IMR-90 (cell line): Measurements from ENCODE around the gene SLC17A4. TPM values are rescaled to one million over a fixed set of nuclear protein-coding genes. Genes with fewer than 3 reads are reported as not detected.

Experiments used
- ATAC-seq: fragments of 200-7000 bp; cut with Tn5 transposase; 2 replicates; pipeline ENCODE4 v1.9.1; 2020; ENCODE audit warnings: low read depth, mild to moderate bottlenecking, moderate library complexity
- BruUV-seq: library from RNA; stranded (reverse); fragments of 400-500 nt; replicated peaks from 2 replicates; lab custom pipeline; 2021; lab: Mats Ljungman, UMichigan
- CTCF ChIA-PET: fragments of 300-600 bp; formaldehyde crosslinking; extraction: SDS; loops from one replicate; lab custom pipeline; 2021; ENCODE audit warnings: antibody characterized with exemption; lab: Yijun Ruan, JAX
- POLR2A ChIA-PET: fragments of 300-600 bp; sonication (Branson Sonifier 250); formaldehyde crosslinking; loops from one replicate; lab custom pipeline; 2022; ENCODE audit warnings: antibody characterized with exemption; ENCODE audit not compliant: unreplicated experiment; lab: Charles Lee
- DNase-seq: peaks from one replicate; pipeline ENCODE4 v3.0.0; 2013
- H2AFZ ChIP-seq: replicated peaks from 2 replicates; pipeline ENCODE3; 2013; ENCODE audit warnings: low read length, mild to moderate bottlenecking; ENCODE audit not compliant: poor library complexity
- H2AK5ac ChIP-seq: 2 replicates; pipeline ENCODE4 v1.6.1; 2013; ENCODE audit warnings: low read depth, low read length, inconsistent platforms
- H2AK9ac ChIP-seq: replicated peaks from 2 replicates; pipeline ENCODE3; 2013; ENCODE audit warnings: mild to moderate bottlenecking, low read depth, low read length, moderate library complexity; ENCODE audit not compliant: poor library complexity
- H2BK120ac ChIP-seq: 2 replicates; pipeline ENCODE4 v1.6.1; 2013; ENCODE audit warnings: low read depth, low read length, inconsistent platforms
- H2BK15ac ChIP-seq: 3 replicates; pipeline ENCODE4 v1.6.1; 2013; ENCODE audit warnings: low read depth, low read length, inconsistent platforms
- H2BK20ac ChIP-seq: 2 replicates; pipeline ENCODE4 v1.6.1; 2013; ENCODE audit warnings: low read depth, mild to moderate bottlenecking, inconsistent platforms, low read length, moderate library complexity
- H2BK5ac ChIP-seq: 2 replicates; pipeline ENCODE4 v1.6.1; 2013; ENCODE audit warnings: mild to moderate bottlenecking, low read depth, low read length, inconsistent platforms; ENCODE audit not compliant: poor library complexity, severe bottlenecking
- H3K14ac ChIP-seq: replicated peaks from 2 replicates; pipeline ENCODE4 v1.6.1; 2013; ENCODE audit warnings: low read depth, low read length, inconsistent platforms
- H3K18ac ChIP-seq: 2 replicates; pipeline ENCODE4 v1.6.1; 2013; ENCODE audit warnings: low read depth, low read length, control low read depth
- H3K23ac ChIP-seq: 2 replicates; pipeline ENCODE4 v1.6.1; 2013; ENCODE audit warnings: low read depth, low read length, inconsistent platforms
- H3K27ac ChIP-seq: 2 replicates; pipeline ENCODE4 v1.5.1; 2013; ENCODE audit warnings: mild to moderate bottlenecking, control low read depth, low read length; ENCODE audit not compliant: insufficient read depth
- H3K27me3 ChIP-seq: 2 replicates; pipeline ENCODE4 v1.6.1; 2013; ENCODE audit warnings: low read length; ENCODE audit not compliant: control insufficient read depth, insufficient read depth
- H3K36me3 ChIP-seq: 2 replicates; pipeline ENCODE4 v1.6.1; 2013; ENCODE audit warnings: low read length, mixed read lengths; ENCODE audit not compliant: control insufficient read depth, insufficient read depth
- H3K4ac ChIP-seq: 2 replicates; pipeline ENCODE4 v1.6.1; 2013; ENCODE audit warnings: low read depth, low read length, inconsistent platforms
- H3K4me1 ChIP-seq: 2 replicates; pipeline ENCODE4 v1.6.1; 2013; ENCODE audit warnings: low read length, mixed read lengths; ENCODE audit not compliant: control insufficient read depth, insufficient read depth
- H3K4me2 ChIP-seq: 2 replicates; pipeline ENCODE4 v1.6.1; 2013; ENCODE audit warnings: low read depth, mild to moderate bottlenecking, control low read depth, low read length, moderate library complexity
- H3K4me3 ChIP-seq: 2 replicates; pipeline ENCODE4 v1.5.1; 2013; ENCODE audit warnings: low read depth, mild to moderate bottlenecking, control low read depth, low read length, moderate library complexity; ENCODE audit not compliant: insufficient read depth
- H3K56ac ChIP-seq: 2 replicates; pipeline ENCODE4 v1.6.1; 2013; ENCODE audit warnings: low read length, inconsistent platforms; ENCODE audit not compliant: insufficient read depth; ENCODE audit errors: extremely low read depth
- H3K79me1 ChIP-seq, 2 experiments: 2 replicates each; pipeline ENCODE4 v1.6.1; 2013; ENCODE audit warnings: low read length in 2 of 2, inconsistent platforms in 1 of 2, low read depth in 1 of 2
- H3K9ac ChIP-seq: 2 replicates; pipeline ENCODE4 v1.6.1; 2013; ENCODE audit warnings: low read depth, low read length, control low read depth
- H3K9me1 ChIP-seq: 2 replicates; pipeline ENCODE4 v1.6.1; 2013; ENCODE audit warnings: low read length, inconsistent platforms; ENCODE audit not compliant: insufficient read depth
- H3K9me3 ChIP-seq: 2 replicates; pipeline ENCODE4 v1.6.1; 2013; ENCODE audit warnings: low read length; ENCODE audit not compliant: control insufficient read depth, insufficient read depth
- H4K20me1 ChIP-seq: 2 replicates; pipeline ENCODE4 v1.6.1; 2013; ENCODE audit warnings: low read length, inconsistent platforms; ENCODE audit not compliant: insufficient read depth
- H4K5ac ChIP-seq: 2 replicates; pipeline ENCODE4 v1.6.1; 2013; ENCODE audit warnings: mild to moderate bottlenecking, low read depth, low read length, control low read depth
- H4K8ac ChIP-seq, 2 experiments: 2 replicates each; pipeline ENCODE4 v1.6.1; 2013; ENCODE audit warnings: low read depth in 2 of 2, low read length in 2 of 2, control low read depth in 1 of 2, inconsistent platforms in 1 of 2
- H4K91ac ChIP-seq: 2 replicates; pipeline ENCODE4 v1.6.1; 2013; ENCODE audit warnings: low read depth, low read length, inconsistent platforms; ENCODE audit not compliant: insufficient read depth
- MAZ ChIP-seq: IDR thresholded peaks from 2 replicates; pipeline ENCODE4 v1.6.1; 2012; ENCODE audit warnings: low read depth, mild to moderate bottlenecking, low read length, improper control_type of control experiment, moderate library complexity, borderline replicate concordance
- WGBS, 2 experiments: methylation state at CpG; one replicate each; pipeline versions ENCODE4 v1.1.5 to v1.1.7; 2013; ENCODE audit warnings: missing lambda C conversion rate in 2 of 2; ENCODE audit not compliant: insufficient read length in 1 of 2; ENCODE audit errors: extremely low coverage in 2 of 2; 5-methylcytosine and 5-hydroxymethylcytosine counted together
- dilution Hi-C: fragments of 300-500 bp; cut with HindIII; formaldehyde crosslinking; loops from one replicate; pipeline ENCODE4 v1.14.3; 2018; ENCODE audit warnings: low sequenced_read_pairs; ENCODE audit not compliant: unreplicated experiment
- in situ Hi-C: fragments of 300-500 bp; cut with MboI; formaldehyde crosslinking; loops from 3 replicates; pipeline ENCODE4 v1.14.3; 2019; ENCODE audit warnings: low sequenced_read_pairs, inconsistent platforms, mixed read lengths
- intact Hi-C: fragments of 100-400 bp; cut with micrococcal nuclease; formaldehyde crosslinking; loops from 2 replicates; pipeline ENCODE4 v1.10.0; 2022
- polyA plus RNA-seq, 3 experiments: library from polyadenylated mRNA; depleted of rRNA; stranded (reverse); fragments of >200 nt; gene quantifications; 2 replicates each; pipeline ENCODE4 v1.2.3, GENCODE V29; 2012; ENCODE audit warnings: low replicate concordance in 1 of 3
- total RNA-seq: library from RNA; depleted of rRNA; stranded (reverse); fragments of >200 nt; gene quantifications from 2 replicates; pipeline ENCODE4 v1.2.3, GENCODE V29; 2012

Gene SLC17A4
- total and polyA plus RNA-seq, 2 of the 4 experiments (the other 2 are of a cell fraction): not detected

DNA sequence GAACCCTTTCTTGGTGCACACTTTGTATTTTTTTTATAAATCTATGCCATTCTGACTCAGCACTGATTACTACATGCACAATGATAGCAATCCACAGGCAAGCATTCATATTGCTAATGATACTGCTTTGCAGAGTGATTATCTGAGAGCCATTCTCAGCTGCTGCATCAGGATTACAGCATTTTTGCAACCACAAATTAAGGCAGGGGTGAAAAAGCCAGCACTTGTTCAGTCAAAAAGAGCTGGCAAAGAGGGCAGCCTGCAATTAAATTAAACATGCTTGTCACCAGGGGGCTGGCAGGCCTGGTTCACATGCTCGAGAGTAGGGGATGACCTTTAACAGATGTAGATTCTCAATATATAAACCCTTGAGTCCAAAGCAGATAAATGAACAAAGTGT lies 40.7 kb upstream of the SLC17A4 start:
- H3K27ac ChIP-seq: no peak overlapping the region
- H3K14ac ChIP-seq: no peak overlapping the region
- intact Hi-C loops (loop anchor here (10.0 kb wide), 1 partner anchor 449 kb away; no protein-coding TSS in a partner anchor), dilution Hi-C loops (no loop called here), in situ Hi-C loops (no loop called here)
- no peak overlapping the region for H2BK5ac ChIP-seq
- H2BK120ac ChIP-seq: no peak overlapping the region
- CTCF ChIA-PET: no interaction called here
- no peaks in the 10 kb centered on the region for H3K36me3 ChIP-seq
- no peak overlapping the region for H2AFZ ChIP-seq
- H2AK9ac ChIP-seq: no peak overlapping the region
- H2BK20ac ChIP-seq: no peak overlapping the region
- H2BK15ac ChIP-seq: no peak overlapping the region
- no peak overlapping the region for H3K9ac ChIP-seq
- DNase-seq: no peak
- no peak overlapping the region for H4K8ac ChIP-seq
- ATAC-seq: no peak
- WGBS, 2 experiments: no CpG with 5 or more reads among the region's 1 CpG
- no TSS peak for BruUV-seq
- no peak overlapping the region for H2AK5ac ChIP-seq
- H3K23ac ChIP-seq: no peak overlapping the region
- no peaks in the 10 kb centered on the region for H3K9me3 ChIP-seq
- no peak overlapping the region for H4K91ac ChIP-seq
- no peak overlapping the region for H3K56ac ChIP-seq
- H3K4me3 ChIP-seq: no peak overlapping the region
- H3K27me3 ChIP-seq: no peaks in the 10 kb centered on the region
- H3K9me1 ChIP-seq: no peaks in the 10 kb centered on the region
- H4K5ac ChIP-seq: no peak overlapping the region
- H3K79me1 ChIP-seq: no peaks in the 10 kb centered on the region
- POLR2A ChIA-PET: no interaction called here
- H3K18ac ChIP-seq: no peak overlapping the region
- no peaks in the 10 kb centered on the region for H3K4me1 ChIP-seq
- H3K4ac ChIP-seq: no peak overlapping the region
- H3K4me2 ChIP-seq: no peak overlapping the region
- TF ChIP-seq MAZ: no peak
- no peaks in the 10 kb centered on the region for H4K20me1 ChIP-seq
